B cell (primary cell): ENCODE measurements around the gene NUP210L. TPM values are rescaled to one million over a fixed set of nuclear protein-coding genes. Genes with fewer than 3 reads are reported as not detected.
A peak's percentile ranks its signal among the peaks of the same experiment; 100 is the strongest.

Experiments used
- ATAC-seq: fragments of 200-7000 bp; cut with Tn5 transposase; one replicate; pipeline ENCODE4 v1.10.0; 2021; ENCODE audit warnings: low read depth, mild to moderate bottlenecking, moderate number of reproducible peaks, moderate library complexity
- CTCF ChIA-PET: fragments of 350-600 bp; sonication (Branson Sonifier 250); formaldehyde crosslinking; loops from one replicate; lab custom pipeline; 2021; ENCODE audit warnings: antibody characterized with exemption, inconsistent platforms; lab: Charles Lee
- POLR2A ChIA-PET: fragments of 350-600 bp; sonication (Branson Sonifier 250); formaldehyde crosslinking; loops from one replicate; lab custom pipeline; 2021; ENCODE audit warnings: antibody characterized with exemption; lab: Charles Lee
- DNase-seq: peaks from one replicate; pipeline ENCODE4 v3.0.0; 2013
- H2AFZ ChIP-seq: 2 replicates; pipeline ENCODE4 v1.6.1; 2012; ENCODE audit warnings: mild to moderate bottlenecking, low read depth, low read length; ENCODE audit not compliant: insufficient read depth, poor library complexity, severe bottlenecking
- H3K27ac ChIP-seq, 2 donors: 1 replicate in 1 of 2; 2 replicates in 1 of 2; pipeline ENCODE4 v1.5.1; 2012 to 2013; ENCODE audit warnings: low read length in 2 of 2, mild to moderate bottlenecking in 2 of 2, moderate library complexity in 1 of 2
- H3K27me3 ChIP-seq, 4 experiments: fragments of 200-600 bp in 1 of 4; sonication (generic) in 1 of 4; replicated peaks in 1 of 4; 1 replicate in 2 of 4; 2 replicates in 2 of 4; pipeline versions ENCODE4 v1.6.1 to v1.7.0; 2013 to 2016; ENCODE audit warnings: low read length in 3 of 4, mild to moderate bottlenecking in 2 of 4, mixed read lengths in 1 of 4, moderate library complexity in 1 of 4; ENCODE audit not compliant: insufficient read depth in 4 of 4, control insufficient read depth in 3 of 4; ENCODE audit errors: control extremely low read depth in 1 of 4
- H3K36me3 ChIP-seq, 2 experiments: replicated peaks in 1 of 2; 1 replicate in 1 of 2; 2 replicates in 1 of 2; pipeline versions ENCODE4 v1.6.1 to v1.7.1; 2013; ENCODE audit warnings: low read length in 1 of 2; ENCODE audit not compliant: insufficient read depth in 2 of 2, control insufficient read depth in 1 of 2; ENCODE audit errors: control extremely low read depth in 1 of 2, extremely low read depth in 1 of 2
- H3K4me1 ChIP-seq, 2 donors: fragments of 200-600 bp in 1 of 2; sonication (generic) in 1 of 2; 1 replicate in 1 of 2; 2 replicates in 1 of 2; pipeline versions ENCODE4 v1.5.1 to v1.6.1; 2013 to 2017; ENCODE audit warnings: low read length in 2 of 2; ENCODE audit not compliant: control insufficient read depth in 2 of 2, insufficient read depth in 2 of 2
- H3K4me2 ChIP-seq: replicated peaks from 2 replicates; pipeline ENCODE3; 2012; ENCODE audit warnings: mild to moderate bottlenecking, low read depth, low read length; ENCODE audit not compliant: poor library complexity, severe bottlenecking
- H3K4me3 ChIP-seq, 5 experiments: fragments of 200-600 bp in 1 of 5; sonication (generic) in 1 of 5; 1 replicate in 3 of 5; 2 replicates in 2 of 5; pipeline versions ENCODE4 v1.5.1 to v1.7.0; 2011 to 2016; ENCODE audit warnings: low read length in 4 of 5, mild to moderate bottlenecking in 4 of 5, low read depth in 2 of 5, control low read depth in 1 of 5, moderate library complexity in 1 of 5; ENCODE audit not compliant: insufficient read depth in 1 of 5; ENCODE audit errors: control extremely low read depth in 1 of 5, extremely low read depth in 1 of 5
- H3K79me2 ChIP-seq: fragments of 200-600 bp; sonication (generic); one replicate; pipeline ENCODE4 v1.6.0; 2016; ENCODE audit warnings: low read length; ENCODE audit not compliant: control insufficient read depth, insufficient read depth
- H3K9ac ChIP-seq: fragments of 200-600 bp; sonication (generic); 2 replicates; pipeline ENCODE4 v1.6.1; 2017; ENCODE audit warnings: mild to moderate bottlenecking, low read length, moderate library complexity
- H3K9me3 ChIP-seq, 3 donors: one replicate each; pipeline versions ENCODE4 v1.6.1 to v1.7.1; 2013; ENCODE audit warnings: low read length in 2 of 3; ENCODE audit not compliant: control insufficient read depth in 2 of 3, insufficient read depth in 1 of 3; ENCODE audit errors: control extremely low read depth in 1 of 3
- H4K20me1 ChIP-seq: 2 replicates; pipeline ENCODE4 v1.6.0; 2012; ENCODE audit warnings: mild to moderate bottlenecking, low read length; ENCODE audit not compliant: insufficient read depth, control insufficient read depth, poor library complexity, severe bottlenecking
- H3K27ac Mint-ChIP-seq: one replicate; pipeline ENCODE4 v1.8.0; 2021; ENCODE audit warnings: mixed read lengths
- H3K27me3 Mint-ChIP-seq: one replicate; pipeline ENCODE4 v1.8.0; 2021; ENCODE audit warnings: mixed read lengths
- H3K4me1 Mint-ChIP-seq: one replicate; pipeline ENCODE4 v1.8.0; 2021; ENCODE audit warnings: mixed read lengths
- H3K4me3 Mint-ChIP-seq: one replicate; pipeline ENCODE4 v1.8.0; 2021; ENCODE audit warnings: mixed read lengths
- H3K9me3 Mint-ChIP-seq: one replicate; pipeline ENCODE4 v1.8.0; 2022; ENCODE audit warnings: mixed read lengths; ENCODE audit not compliant: insufficient read depth
- EZH2 ChIP-seq: IDR thresholded peaks from 2 replicates; pipeline ENCODE4 v1.6.1; 2012; ENCODE audit warnings: borderline replicate concordance, low read depth, mild to moderate bottlenecking, moderate library complexity, low read length; ENCODE audit not compliant: insufficient read depth, poor library complexity, severe bottlenecking
- WGBS: methylation state at CpG from one replicate; pipeline ENCODE4 v1.1.5; 2013; ENCODE audit warnings: missing lambda C conversion rate; ENCODE audit not compliant: insufficient coverage; 5-methylcytosine and 5-hydroxymethylcytosine counted together
- intact Hi-C: fragments of 100-400 bp; cut with micrococcal nuclease; formaldehyde crosslinking; loops from one replicate; pipeline ENCODE4 v1.10.0; 2022
- polyA plus RNA-seq: library from polyadenylated mRNA; depleted of rRNA; stranded (reverse); fragments of >200 nt; gene quantifications from 2 replicates; pipeline ENCODE4 v1.2.3, GENCODE V29; 2012
- total RNA-seq, 2 donors: library from RNA; stranded (reverse); fragments of 120-200 nt in 1 of 2; gene quantifications; 1 replicate in 1 of 2; 2 replicates in 1 of 2; pipeline versions ENCODE4 v1.2.3 to v1.2.4, GENCODE V29; 2013 to 2022
- TF ChIP-seq, protein P1 (sequence below): fragments of 200-600 bp; IDR thresholded peaks from one replicate; pipeline ENCODE4 v1.8.0; 2022; ENCODE audit warnings: antibody characterized with exemption, mild to moderate bottlenecking

Gene NUP210L
- total and polyA plus RNA-seq, 2 donors (not counting 1 experiment from before 2014, with no cell fraction given) = 0.04 to 0.20 TPM

DNA sequence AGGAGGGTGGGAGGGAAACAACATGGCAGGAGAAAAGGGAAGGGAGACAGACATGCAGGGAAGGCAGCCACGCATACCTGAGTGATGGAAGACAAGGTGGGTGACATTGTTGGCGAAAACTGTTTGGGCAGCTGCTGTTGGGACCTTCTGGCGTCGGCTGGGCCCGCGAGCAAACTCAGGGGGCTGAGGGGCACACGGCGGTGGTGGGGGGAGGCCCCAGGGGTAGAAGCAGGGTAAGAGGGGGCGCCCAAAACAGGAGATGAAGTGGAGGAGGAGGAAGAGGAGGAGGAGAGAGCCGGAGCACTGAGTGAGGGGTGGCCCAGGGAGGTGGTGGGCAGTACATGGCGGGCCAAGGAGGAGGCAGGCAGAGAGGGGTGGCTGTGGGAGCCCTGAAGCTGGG lies 203.7 kb downstream of the NUP210L start:
- POLR2A ChIA-PET = no interaction called here
- Histone ChIP-seq H3K79me2 (peaks cover 63% of the 10 kb centered on the region), H3K9me3 (no peaks in the 10 kb centered on the region), H4K20me1 (peaks cover 74% of the 10 kb centered on the region), H2AFZ (no peak overlapping the region), H3K27me3 (no peaks in the 10 kb centered on the region), H3K27ac (peak overlapping the region in 1 of 2 donors; percentile 60), H3K36me3 (peaks cover 2 to 70% of the 10 kb centered on the region in 2 experiments), H3K4me2 (no peak overlapping the region), H3K4me3 (no peak overlapping the region), H3K9ac (no peak overlapping the region), H3K4me1 (peaks cover 28 to 38% of the 10 kb centered on the region in 2 donors)
- TF ChIP-seq EZH2 = no peak
- TF ChIP-seq, protein P1, sequence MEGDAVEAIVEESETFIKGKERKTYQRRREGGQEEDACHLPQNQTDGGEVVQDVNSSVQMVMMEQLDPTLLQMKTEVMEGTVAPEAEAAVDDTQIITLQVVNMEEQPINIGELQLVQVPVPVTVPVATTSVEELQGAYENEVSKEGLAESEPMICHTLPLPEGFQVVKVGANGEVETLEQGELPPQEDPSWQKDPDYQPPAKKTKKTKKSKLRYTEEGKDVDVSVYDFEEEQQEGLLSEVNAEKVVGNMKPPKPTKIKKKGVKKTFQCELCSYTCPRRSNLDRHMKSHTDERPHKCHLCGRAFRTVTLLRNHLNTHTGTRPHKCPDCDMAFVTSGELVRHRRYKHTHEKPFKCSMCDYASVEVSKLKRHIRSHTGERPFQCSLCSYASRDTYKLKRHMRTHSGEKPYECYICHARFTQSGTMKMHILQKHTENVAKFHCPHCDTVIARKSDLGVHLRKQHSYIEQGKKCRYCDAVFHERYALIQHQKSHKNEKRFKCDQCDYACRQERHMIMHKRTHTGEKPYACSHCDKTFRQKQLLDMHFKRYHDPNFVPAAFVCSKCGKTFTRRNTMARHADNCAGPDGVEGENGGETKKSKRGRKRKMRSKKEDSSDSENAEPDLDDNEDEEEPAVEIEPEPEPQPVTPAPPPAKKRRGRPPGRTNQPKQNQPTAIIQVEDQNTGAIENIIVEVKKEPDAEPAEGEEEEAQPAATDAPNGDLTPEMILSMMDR = no peak
- DNase-seq (no peak), ATAC-seq (no peak)
- peaks cover 52% of the 10 kb centered on the region for H3K4me1 Mint-ChIP-seq
- 87% methylated on average over 11 of the region's 11 CpGs for WGBS
- CTCF ChIA-PET = interaction anchor here (1.5 kb wide), 1 partner anchor 35 kb away, joined by 4 read pairs; the partner anchor contains the start of gene RAB13
- no peaks in the 10 kb centered on the region for H3K27me3 Mint-ChIP-seq
- H3K4me3 Mint-ChIP-seq = no peak overlapping the region
- peak overlapping the region; percentile 10 for H3K27ac Mint-ChIP-seq
- intact Hi-C loops = no loop called here
- H3K9me3 Mint-ChIP-seq = no peaks in the 10 kb centered on the region

- ChIA-PET POLR2A (interaction anchor here (0.5 to 4.4 kb wide), 17 partner anchors 9 to 1961 kb away, joined by 3 to 124 read pairs (median 6); partner anchors contain the start of genes CREB3L4, CRTC2, GATAD2B and JTB), CTCF (interaction anchor here (0.6 to 5.9 kb wide), 25 partner anchors 11 to 381 kb away, joined by 3 to 65 read pairs (median 4); partner anchors contain the start of genes CREB3L4, CRTC2, GATAD2B and JTB)
- Mint-ChIP-seq H3K27me3 (no peaks in the 10 kb centered on the region), H3K9me3 (no peaks in the 10 kb centered on the region), H3K4me3 (peak within 1 kb of the TSS; percentile 94), H3K4me1 (peaks cover 56% of the 10 kb centered on the region), H3K27ac (peak within 1 kb of the TSS; percentile 96)
- WGBS = 7% methylated on average over 28 of the region's 28 CpGs
- H3K4me2 ChIP-seq = peak within 1 kb of the TSS; percentile 89
- H2AFZ ChIP-seq = peak within 1 kb of the TSS; percentile 53
- peaks cover 53% of the 10 kb centered on the region for H4K20me1 ChIP-seq
- intact Hi-C loops = loop anchor here (1.0 to 5.0 kb wide), 9 partner anchors 12 to 275 kb away; partner anchors contain the start of genes CREB3L4, CRTC2, INTS3 and RPS27
- ATAC-seq (peak; percentile 54), DNase-seq (peak; percentile 89)
- H3K4me1 ChIP-seq = peaks cover 36 to 53% of the 10 kb centered on the region in 2 donors
- H3K79me2 ChIP-seq = peaks cover 55% of the 10 kb centered on the region
- TF ChIP-seq EZH2 = no peak
- TF ChIP-seq, protein P1 = peak; percentile 87
- H3K27ac ChIP-seq = peak within 1 kb of the TSS; percentile 91 to 98
- peak within 1 kb of the TSS; percentile 89 for H3K9ac ChIP-seq
- peaks cover 8 to 60% of the 10 kb centered on the region in 2 experiments for H3K36me3 ChIP-seq
- H3K9me3 ChIP-seq = no peaks in the 10 kb centered on the region
- peak within 1 kb of the TSS; percentile 54 to 95 (median 85) for H3K4me3 ChIP-seq
- no peaks in the 10 kb centered on the region for H3K27me3 ChIP-seq
Measured at GRCh38 chr1:153946622-153947241, 208.1 kb downstream of the NUP210L start, which contains the start of gene DENND4B. Gene DENND4B, minus strand, starts transcription at chr1:153946718. Its CDS starts 2,344 bp downstream, at chr1:153944374.
